Caco-2 (cell line): Measurements from ENCODE around the gene ZYG11B. TPM values are rescaled to one million over a fixed set of nuclear protein-coding genes. Genes with fewer than 3 reads are reported as not detected.

Experiments
- BruUV-seq: library from RNA; stranded (reverse); fragments of 400-500 nt; replicated peaks from 2 replicates; lab custom pipeline; 2021; lab: Mats Ljungman, UMichigan
- CTCF ChIA-PET: fragments of 300-600 bp; sonication (Branson Sonifier 250); formaldehyde crosslinking; loops from one replicate; lab custom pipeline; 2022; ENCODE audit warnings: antibody characterized with exemption; lab: Charles Lee
- POLR2A ChIA-PET: fragments of 300-600 bp; sonication (Branson Sonifier 250); formaldehyde crosslinking; loops from one replicate; lab custom pipeline; 2022; ENCODE audit warnings: antibody characterized with exemption; lab: Charles Lee
- DNase-seq, 2 experiments: peaks; one replicate each; pipeline versions ENCODE4 v3.0.0 to v3.0.0-alpha.2; 2020 to 2022
- H3K27me3 ChIP-seq: replicated peaks from 2 replicates; pipeline ENCODE4 v1.6.0; 2011; ENCODE audit warnings: low read length; ENCODE audit not compliant: control insufficient read depth, insufficient read depth
- H3K36me3 ChIP-seq: 2 replicates; pipeline ENCODE4 v1.5.1; 2011; ENCODE audit warnings: low read length; ENCODE audit not compliant: control insufficient read depth, insufficient read depth
- H3K4me1 ChIP-seq: fragments of 250-450 bp; sonication (Bioruptor Pico); 2 replicates; pipeline ENCODE4 v1.5.1; 2020; ENCODE audit warnings: mild to moderate bottlenecking
- H3K4me3 ChIP-seq: 2 replicates; pipeline ENCODE4 v1.5.1; 2011; ENCODE audit warnings: low read depth, mild to moderate bottlenecking, control low read depth, low read length
- H3K9me3 ChIP-seq: fragments of 250-450 bp; sonication (Bioruptor Pico); 2 replicates; pipeline ENCODE4 v1.5.1; 2020; ENCODE audit warnings: mild to moderate bottlenecking, moderate library complexity
- H3K27ac Mint-ChIP-seq: one replicate; pipeline ENCODE4 v1.8.0; 2022; ENCODE audit warnings: mixed read lengths; ENCODE audit not compliant: unreplicated experiment
- H3K27me3 Mint-ChIP-seq: one replicate; pipeline ENCODE4 v1.8.0; 2022; ENCODE audit warnings: mixed read lengths; ENCODE audit not compliant: insufficient read depth, unreplicated experiment
- H3K36me3 Mint-ChIP-seq: one replicate; pipeline ENCODE4 v1.8.0; 2022; ENCODE audit warnings: mild to moderate bottlenecking, mixed read lengths; ENCODE audit not compliant: insufficient read depth, unreplicated experiment
- H3K4me1 Mint-ChIP-seq: one replicate; pipeline ENCODE4 v1.8.0; 2022; ENCODE audit warnings: low read depth, mixed read lengths; ENCODE audit not compliant: unreplicated experiment
- H3K4me3 Mint-ChIP-seq: one replicate; pipeline ENCODE4 v1.8.0; 2022; ENCODE audit warnings: mild to moderate bottlenecking, moderate library complexity, mixed read lengths; ENCODE audit not compliant: unreplicated experiment
- H3K9me3 Mint-ChIP-seq: one replicate; pipeline ENCODE4 v1.8.0; 2022; ENCODE audit warnings: mixed read lengths; ENCODE audit not compliant: unreplicated experiment
- CTCF ChIP-seq, 2 experiments: fragments of 200-600 bp in 1 of 2; IDR thresholded peaks; 1 replicate in 1 of 2; 2 replicates in 1 of 2; pipeline versions ENCODE4 v1.5.1 to v1.8.0; 2011 to 2022; ENCODE audit warnings: antibody characterized with exemption in 1 of 2, control low read depth in 1 of 2, inconsistent platforms in 1 of 2, low read depth in 1 of 2, low read length in 1 of 2, mild to moderate bottlenecking in 1 of 2, moderate library complexity in 1 of 2; ENCODE audit not compliant: insufficient read depth in 1 of 2, severe bottlenecking in 1 of 2, unreplicated experiment in 1 of 2
- intact Hi-C: fragments of 100-400 bp; cut with micrococcal nuclease; formaldehyde crosslinking; loops from one replicate; pipeline ENCODE4 v1.10.0; 2022; ENCODE audit not compliant: unreplicated experiment
- total RNA-seq: library from RNA; stranded (reverse); gene quantifications from 2 replicates; pipeline ENCODE4 v1.2.3, GENCODE V29; 2022

Gene ZYG11B
- total RNA-seq, 1 experiment from 2014 or later = 15.8 TPM

GRCh38 chr1:52856026-52856425 lies 129.8 kb downstream of the ZYG11B start:
- intact Hi-C loops = no loop called here
- Histone ChIP-seq H3K4me1 (no peaks in the 10 kb centered on the region), H3K36me3 (no peaks in the 10 kb centered on the region), H3K27me3 (no peaks in the 10 kb centered on the region), H3K9me3 (no peaks in the 10 kb centered on the region), H3K4me3 (no peak overlapping the region)
- no peak for DNase-seq
- TF ChIP-seq CTCF (IDR thresholded peaks at IDR 0.05; ENCODE audit: insufficient read depth in 1 of 2, low read depth in 1 of 2, low read length in 1 of 2, severe bottlenecking in 1 of 2, unreplicated experiment in 1 of 2) = no peak
- ChIA-PET POLR2A (no interaction called here), CTCF (no interaction called here)
- BruUV-seq = no TSS peak
- H3K4me1 Mint-ChIP-seq = no peaks in the 10 kb centered on the region
- no peak overlapping the region for H3K4me3 Mint-ChIP-seq
- no peaks in the 10 kb centered on the region for H3K36me3 Mint-ChIP-seq
- no peaks in the 10 kb centered on the region for H3K9me3 Mint-ChIP-seq
- no peaks in the 10 kb centered on the region for H3K27me3 Mint-ChIP-seq
- H3K27ac Mint-ChIP-seq = no peak overlapping the region

- Histone ChIP-seq H3K27me3 (no peaks in the 10 kb centered on the region), H3K4me1 (no peaks in the 10 kb centered on the region), H3K36me3 (no peaks in the 10 kb centered on the region), H3K9me3 (no peaks in the 10 kb centered on the region), H3K4me3 (no peak overlapping the region)
- no peak for TF ChIP-seq CTCF (IDR thresholded peaks at IDR 0.05; ENCODE audit: insufficient read depth in 1 of 2, low read depth in 1 of 2, low read length in 1 of 2, severe bottlenecking in 1 of 2, unreplicated experiment in 1 of 2)
- intact Hi-C loops = no loop called here
- no TSS peak for BruUV-seq
- no peak for DNase-seq
- CTCF ChIA-PET = no interaction called here
- H3K9me3 Mint-ChIP-seq = no peaks in the 10 kb centered on the region
- H3K27ac Mint-ChIP-seq = no peak overlapping the region
- H3K36me3 Mint-ChIP-seq = no peaks in the 10 kb centered on the region
- no peaks in the 10 kb centered on the region for H3K4me1 Mint-ChIP-seq
- no peak overlapping the region for H3K4me3 Mint-ChIP-seq
- POLR2A ChIA-PET = no interaction called here
- H3K27me3 Mint-ChIP-seq = no peaks in the 10 kb centered on the region
Observed at GRCh38 chr1:52857443-52857842, 131.2 kb downstream of the ZYG11B start.

DNA sequence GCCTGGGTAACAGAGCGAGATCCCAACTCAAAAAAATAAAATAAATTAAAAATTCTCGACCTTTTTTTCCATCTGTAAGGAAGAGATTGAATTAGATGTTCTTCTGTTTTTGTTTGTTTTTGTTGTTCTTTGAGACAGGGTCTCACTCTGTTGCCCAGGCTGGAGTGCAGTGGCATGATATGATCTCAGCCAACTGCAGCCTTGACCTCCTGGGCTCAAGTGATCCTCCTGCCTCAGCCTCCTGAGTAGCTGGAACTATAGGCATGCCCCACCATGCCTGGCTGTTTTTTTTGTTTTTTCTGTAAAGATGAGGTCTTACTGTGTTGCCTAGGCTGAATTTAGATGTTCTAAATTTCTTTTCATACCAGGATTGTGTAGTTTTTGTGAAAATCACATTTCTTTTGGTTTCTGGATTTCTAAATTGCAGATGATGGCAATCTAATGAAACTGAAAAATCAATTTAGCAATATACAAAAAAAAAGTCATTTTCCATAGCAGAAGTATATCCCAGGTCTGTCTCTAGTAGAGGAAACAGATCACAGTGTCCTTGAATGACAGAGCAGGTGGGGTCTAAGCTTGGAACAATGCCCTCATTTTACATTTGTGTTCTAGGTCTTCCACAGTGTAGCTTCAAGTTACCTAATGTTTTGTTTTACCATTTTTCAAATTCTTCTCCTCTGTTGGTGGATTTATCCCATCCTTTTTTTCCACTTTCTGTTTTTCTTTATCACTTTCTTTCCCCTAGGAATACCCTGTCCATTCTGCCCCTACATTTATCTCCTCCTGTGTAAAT lies 136.6 kb downstream of the ZYG11B start:
- Mint-ChIP-seq H3K9me3 (no peaks in the 10 kb centered on the region), H3K27me3 (no peaks in the 10 kb centered on the region), H3K4me3 (no peak overlapping the region), H3K27ac (no peak overlapping the region), H3K36me3 (peaks cover 6% of the 10 kb centered on the region), H3K4me1 (peaks cover 6% of the 10 kb centered on the region)
- H3K4me1 ChIP-seq = peaks cover 14% of the 10 kb centered on the region
- CTCF ChIA-PET = no interaction called here
- no peak for DNase-seq
- POLR2A ChIA-PET = no interaction called here
- H3K27me3 ChIP-seq = no peaks in the 10 kb centered on the region
- no peak for TF ChIP-seq CTCF (IDR thresholded peaks at IDR 0.05; ENCODE audit: insufficient read depth in 1 of 2, low read depth in 1 of 2, low read length in 1 of 2, severe bottlenecking in 1 of 2, unreplicated experiment in 1 of 2)
- H3K9me3 ChIP-seq = no peaks in the 10 kb centered on the region
- no peak overlapping the region for H3K4me3 ChIP-seq
- intact Hi-C loops = no loop called here
- BruUV-seq = no TSS peak
- H3K36me3 ChIP-seq = no peaks in the 10 kb centered on the region
